Lower lobe of right lung (tissue), 2 donors: ENCODE results near the gene CASP7. TPM values are rescaled to one million over a fixed set of nuclear protein-coding genes. Genes with fewer than 3 reads are reported as not detected.

Experiments
- ATAC-seq, 2 donors: fragments of 200-7000 bp; cut with Tn5 transposase; one replicate each; pipeline ENCODE4 v1.9.1; 2020 to 2022; ENCODE audit warnings: mild to moderate bottlenecking in 2 of 2, moderate library complexity in 2 of 2
- DNase-seq: peaks from one replicate; pipeline ENCODE4 v3.0.0-alpha.2; 2020
- H3K27ac ChIP-seq: fragments of 200-600 bp; one replicate; pipeline ENCODE4 v1.8.0; 2022
- H3K27me3 ChIP-seq: fragments of 200-600 bp; one replicate; pipeline ENCODE4 v1.8.0; 2022; ENCODE audit warnings: low read depth
- H3K36me3 ChIP-seq: fragments of 200-600 bp; one replicate; pipeline ENCODE4 v1.8.0; 2022; ENCODE audit warnings: mild to moderate bottlenecking
- H3K4me1 ChIP-seq: fragments of 200-600 bp; one replicate; pipeline ENCODE4 v1.8.0; 2022
- H3K4me3 ChIP-seq: fragments of 200-600 bp; one replicate; pipeline ENCODE4 v1.8.0; 2022; ENCODE audit warnings: mild to moderate bottlenecking
- H3K9me3 ChIP-seq: fragments of 200-600 bp; one replicate; pipeline ENCODE4 v1.8.0; 2022
- intact Hi-C: fragments of 100-400 bp; cut with DNase I; formaldehyde crosslinking; loops from one replicate; pipeline ENCODE4 v1.11.0; 2022
- long read RNA-seq: library from polyadenylated mRNA; unstranded; transcript quantifications from one replicate; pipeline ENCODE4 v2.0.0, GENCODE V29; 2021
- total RNA-seq: library from RNA; stranded (reverse); fragmentation: NEBNext Ultra II Directional; extraction: Animal tissue kit (Norgen Biotek cat#: 25700); gene quantifications from one replicate; pipeline ENCODE4 v1.2.1, GENCODE V29; 2021
- TF ChIP-seq, protein P1 (sequence below): fragments of 200-600 bp; IDR thresholded peaks from one replicate; pipeline ENCODE4 v1.8.0; 2022; ENCODE audit warnings: antibody characterized with exemption, mild to moderate bottlenecking
- donor health status: DM: no; HTN: yes; CAD: no; lungs with severe emphysema.

The CASP7 gene
- total RNA-seq, result 36.3 TPM
- long read RNA-seq, transcript CASP7-211 (7 exons, 2,467 nt), result minor isoform, 9 of 42 reads
- long read RNA-seq, transcript CASP7-203 (7 exons, 2,377 nt), result major isoform, 19 of 42 reads
- long read RNA-seq, partial matches to known transcripts, result 1 of 42 reads
- long read RNA-seq, other reads (novel, unspliced or antisense), result 10 of 42 reads

DNA sequence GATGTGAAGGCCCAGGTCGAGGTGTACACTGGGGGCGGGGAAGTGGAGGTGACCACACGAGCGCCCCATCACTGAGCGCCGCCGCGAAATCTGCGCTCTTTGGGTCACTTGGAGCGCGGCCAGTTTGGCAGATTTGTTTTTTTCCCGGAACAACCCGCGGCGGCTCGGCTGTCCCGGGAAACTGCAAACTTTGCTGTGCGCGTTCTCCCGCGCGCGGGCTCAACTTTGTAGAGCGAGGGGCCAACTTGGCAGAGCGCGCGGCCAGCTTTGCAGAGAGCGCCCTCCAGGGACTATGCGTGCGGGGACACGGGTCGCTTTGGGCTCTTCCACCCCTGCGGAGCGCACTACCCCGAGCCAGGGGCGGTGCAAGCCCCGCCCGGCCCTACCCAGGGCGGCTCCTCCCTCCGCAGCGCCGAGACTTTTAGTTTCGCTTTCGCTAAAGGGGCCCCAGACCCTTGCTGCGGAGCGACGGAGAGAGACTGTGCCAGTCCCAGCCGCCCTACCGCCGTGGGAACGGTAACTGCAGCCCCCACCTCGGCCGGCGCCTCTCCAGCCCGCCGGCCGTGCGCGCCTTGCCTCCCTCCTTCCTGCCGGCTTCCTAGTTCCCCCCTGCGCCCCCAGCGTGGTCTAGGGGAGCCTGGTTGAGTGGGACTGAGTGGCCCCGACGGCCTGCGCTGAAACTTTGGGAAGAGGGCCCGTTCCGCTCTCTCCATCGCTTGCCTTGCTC, at the start of gene CASP7:
Gene CASP7, plus strand, starts transcription at position 450 of the 727 bp plus-strand sequence. CDS start 17,582 bp downstream, outside the sequence.
- Histone ChIP-seq H3K27ac (peak within 1 kb of the TSS; percentile 94), H3K4me1 (peaks cover 25% of the 10 kb centered on the region), H3K9me3 (peaks cover 1% of the 10 kb centered on the region), H3K36me3 (no peaks in the 10 kb centered on the region), H3K27me3 (no peaks in the 10 kb centered on the region), H3K4me3 (peak within 1 kb of the TSS; percentile 98)
- TF ChIP-seq, protein P1, sequence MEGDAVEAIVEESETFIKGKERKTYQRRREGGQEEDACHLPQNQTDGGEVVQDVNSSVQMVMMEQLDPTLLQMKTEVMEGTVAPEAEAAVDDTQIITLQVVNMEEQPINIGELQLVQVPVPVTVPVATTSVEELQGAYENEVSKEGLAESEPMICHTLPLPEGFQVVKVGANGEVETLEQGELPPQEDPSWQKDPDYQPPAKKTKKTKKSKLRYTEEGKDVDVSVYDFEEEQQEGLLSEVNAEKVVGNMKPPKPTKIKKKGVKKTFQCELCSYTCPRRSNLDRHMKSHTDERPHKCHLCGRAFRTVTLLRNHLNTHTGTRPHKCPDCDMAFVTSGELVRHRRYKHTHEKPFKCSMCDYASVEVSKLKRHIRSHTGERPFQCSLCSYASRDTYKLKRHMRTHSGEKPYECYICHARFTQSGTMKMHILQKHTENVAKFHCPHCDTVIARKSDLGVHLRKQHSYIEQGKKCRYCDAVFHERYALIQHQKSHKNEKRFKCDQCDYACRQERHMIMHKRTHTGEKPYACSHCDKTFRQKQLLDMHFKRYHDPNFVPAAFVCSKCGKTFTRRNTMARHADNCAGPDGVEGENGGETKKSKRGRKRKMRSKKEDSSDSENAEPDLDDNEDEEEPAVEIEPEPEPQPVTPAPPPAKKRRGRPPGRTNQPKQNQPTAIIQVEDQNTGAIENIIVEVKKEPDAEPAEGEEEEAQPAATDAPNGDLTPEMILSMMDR, result no peak
- intact Hi-C loops, result no loop called here
- ATAC-seq, result peak; percentile 97
- DNase-seq, result peak; percentile 86

GRCh38 chr10:113630929-113631533, 48.7 kb upstream of the CASP7 start:
- intact Hi-C loops, result no loop called here
- no peak overlapping the region for H3K4me3 ChIP-seq
- no peak overlapping the region for H3K27ac ChIP-seq
- ATAC-seq (no peak), DNase-seq (no peak)
- TF ChIP-seq, protein P1, result no peak
- H3K4me1 ChIP-seq, result no peaks in the 10 kb centered on the region
- no peaks in the 10 kb centered on the region for H3K36me3 ChIP-seq
- no peaks in the 10 kb centered on the region for H3K27me3 ChIP-seq
- no peaks in the 10 kb centered on the region for H3K9me3 ChIP-seq

GRCh38 chr10:113631684-113632367, 47.9 kb upstream of the CASP7 start:
- TF ChIP-seq, protein P1, result no peak
- Histone ChIP-seq H3K9me3 (no peaks in the 10 kb centered on the region), H3K36me3 (no peaks in the 10 kb centered on the region), H3K27me3 (no peaks in the 10 kb centered on the region), H3K27ac (no peak overlapping the region), H3K4me1 (no peaks in the 10 kb centered on the region), H3K4me3 (no peak overlapping the region)
- ATAC-seq (no peak), DNase-seq (no peak)
- intact Hi-C loops, result no loop called here

DNA sequence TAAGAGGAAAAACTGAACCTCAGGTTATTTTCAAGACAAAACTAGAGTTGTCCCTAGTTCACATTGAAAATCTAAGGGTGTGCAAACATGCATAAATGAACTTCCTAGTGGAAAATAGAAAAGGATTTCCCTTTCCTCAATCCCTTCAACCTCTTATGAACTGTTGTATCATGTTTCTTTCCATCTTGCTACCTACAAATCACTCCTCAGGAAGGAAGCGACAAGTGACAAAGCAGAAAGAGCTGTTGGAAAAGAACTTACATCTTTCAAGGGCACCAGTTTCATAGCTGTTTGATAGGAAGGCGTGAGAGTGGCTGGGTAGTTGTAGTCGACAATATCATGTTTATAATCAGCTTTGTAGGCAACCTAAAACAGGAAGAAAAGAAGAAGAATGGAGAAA, 39.7 kb upstream of the CASP7 start:
- Histone ChIP-seq H3K9me3 (no peaks in the 10 kb centered on the region), H3K36me3 (no peaks in the 10 kb centered on the region), H3K27me3 (peaks cover 5% of the 10 kb centered on the region), H3K27ac (no peak overlapping the region), H3K4me3 (no peak overlapping the region), H3K4me1 (peaks cover 9% of the 10 kb centered on the region)
- DNase-seq (no peak), ATAC-seq (no peak)
- TF ChIP-seq, protein P1, result no peak
- intact Hi-C loops, result no loop called here

- no peak for DNase-seq
- no peaks in the 10 kb centered on the region for H3K9me3 ChIP-seq
- TF ChIP-seq, protein P1, result no peak
- H3K4me1 ChIP-seq, result peaks cover 9% of the 10 kb centered on the region
- ATAC-seq, result no peak
- intact Hi-C loops, result no loop called here
- no peaks in the 10 kb centered on the region for H3K36me3 ChIP-seq
- H3K27ac ChIP-seq, result no peak overlapping the region
- no peak overlapping the region for H3K4me3 ChIP-seq
- H3K27me3 ChIP-seq, result peaks cover 5% of the 10 kb centered on the region
Observed at GRCh38 chr10:113641702-113642101, 38.0 kb upstream of the CASP7 start.
